Activated B cell treated with CpG ODN at 0.5 μM for 24 hours (primary cell): Measurements from ENCODE around the gene ARHGEF33. TPM values are rescaled to one million over a fixed set of nuclear protein-coding genes. Genes with fewer than 3 reads are reported as not detected.

ENCODE experiments used
- ATAC-seq: fragments of 200-7000 bp; cut with Tn5 transposase; one replicate; pipeline ENCODE4 v1.10.0; 2021; ENCODE audit warnings: low read depth, mild to moderate bottlenecking, moderate library complexity
- CTCF ChIA-PET: fragments of 350-600 bp; sonication (Branson Sonifier 250); formaldehyde crosslinking; loops from one replicate; lab custom pipeline; 2021; ENCODE audit warnings: antibody characterized with exemption; lab: Charles Lee
- POLR2A ChIA-PET: fragments of 350-600 bp; sonication (Branson Sonifier 250); formaldehyde crosslinking; loops from one replicate; lab custom pipeline; 2021; ENCODE audit warnings: antibody characterized with exemption; lab: Charles Lee
- DNase-seq: peaks from one replicate; pipeline ENCODE4 v3.0.0; 2022
- H3K27ac Mint-ChIP-seq: one replicate; pipeline ENCODE4 v1.8.0; 2020; ENCODE audit warnings: mixed read lengths
- H3K27me3 Mint-ChIP-seq: one replicate; pipeline ENCODE4 v1.8.0; 2021; ENCODE audit warnings: mixed read lengths
- H3K36me3 Mint-ChIP-seq: one replicate; pipeline ENCODE4 v1.8.0; 2021; ENCODE audit warnings: low read depth, mixed read lengths
- H3K4me1 Mint-ChIP-seq: one replicate; pipeline ENCODE4 v1.8.0; 2021; ENCODE audit warnings: mixed read lengths
- H3K4me3 Mint-ChIP-seq: one replicate; pipeline ENCODE4 v1.8.0; 2020; ENCODE audit warnings: mild to moderate bottlenecking, mixed read lengths
- H3K9me3 Mint-ChIP-seq: one replicate; pipeline ENCODE4 v1.8.0; 2020; ENCODE audit warnings: mixed read lengths
- CTCF ChIP-seq: fragments of 200-600 bp; IDR thresholded peaks from one replicate; pipeline ENCODE4 v1.8.0; 2022; ENCODE audit warnings: antibody characterized with exemption, mild to moderate bottlenecking
- intact Hi-C: fragments of 100-400 bp; cut with micrococcal nuclease; formaldehyde crosslinking; loops from one replicate; pipeline ENCODE4 v1.15.1; 2024
- total RNA-seq: library from RNA; stranded (reverse); gene quantifications from 2 replicates; pipeline ENCODE4 v1.2.3, GENCODE V29; 2022

ARHGEF33 gene
- total RNA-seq, 1 donor from 2014 or later = 0.69 TPM

GRCh38 chr2:38940746-38941145 is 51.1 kb downstream of the ARHGEF33 start:
- Mint-ChIP-seq H3K27ac (no peak overlapping the region), H3K36me3 (no peaks in the 10 kb centered on the region), H3K4me3 (no peak overlapping the region), H3K4me1 (no peaks in the 10 kb centered on the region), H3K27me3 (peaks cover under 1% of the 10 kb centered on the region), H3K9me3 (no peaks in the 10 kb centered on the region)
- ChIA-PET CTCF (no interaction called here), POLR2A (no interaction called here)
- DNase-seq (no peak), ATAC-seq (no peak)
- intact Hi-C loops = no loop called here
- no peak for TF ChIP-seq CTCF

GRCh38 chr2:38943784-38944183 is 54.1 kb downstream of the ARHGEF33 start:
- Mint-ChIP-seq H3K4me3 (no peak overlapping the region), H3K27ac (no peak overlapping the region), H3K9me3 (no peaks in the 10 kb centered on the region), H3K27me3 (no peaks in the 10 kb centered on the region), H3K36me3 (no peaks in the 10 kb centered on the region), H3K4me1 (no peaks in the 10 kb centered on the region)
- POLR2A ChIA-PET = no interaction called here
- CTCF ChIA-PET = interaction anchor here (1.6 kb wide), 1 partner anchor 286 kb away, joined by 5 read pairs; no protein-coding TSS in a partner anchor
- no peak for DNase-seq
- intact Hi-C loops = no loop called here
- no peak for TF ChIP-seq CTCF
- ATAC-seq = no peak

- H3K36me3 Mint-ChIP-seq = no peaks in the 10 kb centered on the region
- no peaks in the 10 kb centered on the region for H3K27me3 Mint-ChIP-seq
- no peak overlapping the region for H3K27ac Mint-ChIP-seq
- DNase-seq (no peak), ATAC-seq (no peak)
- no peak overlapping the region for H3K4me3 Mint-ChIP-seq
- no peak for TF ChIP-seq CTCF
- no peaks in the 10 kb centered on the region for H3K9me3 Mint-ChIP-seq
- ChIA-PET CTCF (interaction anchor here (1.6 to 4.8 kb wide), 3 partner anchors 54 to 284 kb away, joined by 4 to 130 read pairs (median 5); no protein-coding TSS in a partner anchor), POLR2A (no interaction called here)
- H3K4me1 Mint-ChIP-seq = no peaks in the 10 kb centered on the region
- intact Hi-C loops = no loop called here
Observed at GRCh38 chr2:38945372-38945771, 55.7 kb downstream of the ARHGEF33 start.

GRCh38 chr2:38945911-38946310 is 56.2 kb downstream of the ARHGEF33 start:
- POLR2A ChIA-PET = no interaction called here
- H3K27ac Mint-ChIP-seq = no peak overlapping the region
- ATAC-seq (no peak), DNase-seq (no peak)
- CTCF ChIA-PET = interaction anchor here (0.8 to 4.8 kb wide), 5 partner anchors 9 to 283 kb away, joined by 3 to 130 read pairs (median 4); partner anchors contain the start of genes DHX57, MORN2 and SOS1
- H3K36me3 Mint-ChIP-seq = no peaks in the 10 kb centered on the region
- H3K4me3 Mint-ChIP-seq = no peak overlapping the region
- no peaks in the 10 kb centered on the region for H3K9me3 Mint-ChIP-seq
- no peaks in the 10 kb centered on the region for H3K27me3 Mint-ChIP-seq
- TF ChIP-seq CTCF = no peak
- H3K4me1 Mint-ChIP-seq = no peaks in the 10 kb centered on the region
- intact Hi-C loops = no loop called here

GRCh38 chr2:38947241-38948239 is 57.9 kb downstream of the ARHGEF33 start:
- Mint-ChIP-seq H3K27me3 (no peaks in the 10 kb centered on the region), H3K4me3 (no peak overlapping the region), H3K27ac (no peak overlapping the region), H3K9me3 (no peaks in the 10 kb centered on the region), H3K36me3 (no peaks in the 10 kb centered on the region), H3K4me1 (no peaks in the 10 kb centered on the region)
- ChIA-PET POLR2A (interaction anchor here (0.6 to 1.4 kb wide), 4 partner anchors 196 to 846 kb away, joined by 3 to 6 read pairs (median 5); partner anchors contain the start of gene SRSF7), CTCF (interaction anchor here (0.6 to 4.8 kb wide), 27 partner anchors 8 to 782 kb away, joined by 3 to 130 read pairs (median 4); partner anchors contain the start of genes DHX57, HNRNPLL and MORN2)
- no peak for DNase-seq
- intact Hi-C loops = loop anchor here (1.0 kb wide), 2 partner anchors 112 to 281 kb away; no protein-coding TSS in a partner anchor
- peak; percentile 66 for ATAC-seq
- TF ChIP-seq CTCF = no peak
